GM06990 (cell line): ENCODE measurements around the gene SLC33A1.
"Not testable (repeated sequence)": the region's sequence is repeated elsewhere in the genome, so short reads cannot be mapped to it uniquely, and the experiment has no call there.

ENCODE experiments used
- DNase-seq: peaks from one replicate; pipeline ENCODE4 v3.0.0-alpha.2; 2011; ENCODE audit not compliant: insufficient read length; ENCODE audit errors: extremely low read depth
- H3K27me3 ChIP-seq: replicated peaks from 2 replicates; pipeline ENCODE4 v1.6.0; 2011; ENCODE audit warnings: low read length; ENCODE audit not compliant: control insufficient read depth, insufficient read depth
- H3K36me3 ChIP-seq: 2 replicates; pipeline ENCODE4 v1.5.1; 2011; ENCODE audit warnings: low read length; ENCODE audit not compliant: control insufficient read depth, insufficient read depth
- H3K4me3 ChIP-seq: replicated peaks from 2 replicates; pipeline ENCODE4 v1.5.1; 2011; ENCODE audit warnings: low read depth, mild to moderate bottlenecking, control low read depth, low read length
- TF ChIP-seq, protein P1 (sequence below): IDR thresholded peaks from 2 replicates; pipeline ENCODE4 v1.5.1; 2011; ENCODE audit warnings: low read length, control low read depth, mild to moderate bottlenecking, inconsistent platforms; ENCODE audit not compliant: insufficient read depth, poor library complexity, severe bottlenecking

Gene SLC33A1

DNA sequence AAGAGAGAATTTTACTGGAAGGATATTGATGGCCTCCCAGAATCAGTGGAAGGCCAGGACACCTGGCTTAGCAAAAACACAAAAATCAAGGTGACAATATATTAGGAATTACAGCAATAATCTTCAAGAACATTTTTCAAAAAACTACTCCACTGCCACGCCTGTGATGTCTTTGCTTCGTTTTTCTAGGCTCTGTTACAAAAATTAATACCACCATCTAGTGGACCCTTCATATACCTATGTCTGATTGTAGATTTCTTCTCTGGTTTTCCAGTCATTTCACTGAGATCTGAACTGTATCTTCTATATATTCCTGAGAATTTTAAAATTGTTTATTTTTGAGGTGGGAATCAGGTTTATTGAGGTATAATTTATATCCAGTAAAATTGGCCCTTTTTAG is 5.6 kb upstream of the SLC33A1 start:
- DNase-seq, result no peak
- no peaks in the 10 kb centered on the region for H3K27me3 ChIP-seq
- no peak overlapping the region for H3K4me3 ChIP-seq
- H3K36me3 ChIP-seq, result no peaks in the 10 kb centered on the region
- TF ChIP-seq, protein P1, sequence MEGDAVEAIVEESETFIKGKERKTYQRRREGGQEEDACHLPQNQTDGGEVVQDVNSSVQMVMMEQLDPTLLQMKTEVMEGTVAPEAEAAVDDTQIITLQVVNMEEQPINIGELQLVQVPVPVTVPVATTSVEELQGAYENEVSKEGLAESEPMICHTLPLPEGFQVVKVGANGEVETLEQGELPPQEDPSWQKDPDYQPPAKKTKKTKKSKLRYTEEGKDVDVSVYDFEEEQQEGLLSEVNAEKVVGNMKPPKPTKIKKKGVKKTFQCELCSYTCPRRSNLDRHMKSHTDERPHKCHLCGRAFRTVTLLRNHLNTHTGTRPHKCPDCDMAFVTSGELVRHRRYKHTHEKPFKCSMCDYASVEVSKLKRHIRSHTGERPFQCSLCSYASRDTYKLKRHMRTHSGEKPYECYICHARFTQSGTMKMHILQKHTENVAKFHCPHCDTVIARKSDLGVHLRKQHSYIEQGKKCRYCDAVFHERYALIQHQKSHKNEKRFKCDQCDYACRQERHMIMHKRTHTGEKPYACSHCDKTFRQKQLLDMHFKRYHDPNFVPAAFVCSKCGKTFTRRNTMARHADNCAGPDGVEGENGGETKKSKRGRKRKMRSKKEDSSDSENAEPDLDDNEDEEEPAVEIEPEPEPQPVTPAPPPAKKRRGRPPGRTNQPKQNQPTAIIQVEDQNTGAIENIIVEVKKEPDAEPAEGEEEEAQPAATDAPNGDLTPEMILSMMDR, result peak; percentile 28

DNA sequence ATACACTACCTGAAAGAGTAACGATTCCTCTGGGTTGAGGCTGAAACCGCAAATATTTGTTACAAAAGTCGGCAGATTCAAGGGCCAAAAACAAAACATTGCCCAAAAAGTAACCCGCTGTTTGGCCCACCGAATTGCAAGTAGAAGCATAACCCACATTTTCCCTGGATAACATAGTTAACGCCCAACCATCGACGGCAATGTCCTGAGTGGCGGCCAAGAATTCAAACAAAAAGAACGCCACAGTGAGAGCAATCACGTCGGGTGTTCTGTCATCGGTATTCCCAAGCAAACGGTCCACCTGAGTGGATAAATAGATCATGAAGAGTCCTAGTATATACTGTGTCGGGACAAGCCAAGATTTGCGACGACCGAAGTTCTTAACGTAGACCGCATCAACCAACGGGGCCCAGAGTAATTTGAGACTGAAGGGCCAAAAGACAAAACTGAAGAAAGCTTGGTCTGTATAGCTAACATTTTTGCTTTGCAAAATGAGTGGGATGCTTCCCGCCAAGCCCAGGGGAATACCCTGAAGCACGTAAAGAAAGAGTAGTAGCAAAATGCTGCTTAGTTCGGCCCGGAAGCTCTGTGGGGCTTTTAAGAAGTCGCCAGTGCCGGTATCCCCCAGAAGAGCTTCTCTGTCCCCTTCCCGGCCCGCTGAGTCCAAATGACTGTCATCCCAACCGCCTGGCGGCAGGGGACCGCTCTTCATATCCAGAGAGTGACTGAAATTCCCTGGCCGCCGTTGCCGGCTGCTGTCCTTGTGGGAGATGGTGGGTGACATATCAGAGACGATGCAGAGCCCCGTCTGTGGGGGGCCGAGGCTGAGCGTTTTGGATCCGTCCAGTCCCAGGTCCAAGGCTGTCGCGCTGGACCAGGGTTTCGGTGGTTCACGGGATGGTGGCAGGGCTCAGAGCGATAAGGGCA is 750 bp downstream of the SLC33A1 start:
- H3K4me3 ChIP-seq, result peak overlapping the region; percentile 83
- TF ChIP-seq, protein P1, result no peak
- no peaks in the 10 kb centered on the region for H3K27me3 ChIP-seq
- H3K36me3 ChIP-seq, result no peaks in the 10 kb centered on the region; the same call in 1 of the 2 replicates
- no peak for DNase-seq

GRCh38 chr3:155852341-155852740 is 1.9 kb downstream of the SLC33A1 start:
- Histone ChIP-seq H3K27me3 (no peaks in the 10 kb centered on the region), H3K4me3 (peak overlapping the region; percentile 83), H3K36me3 (no peaks in the 10 kb centered on the region; the same call in 1 of the 2 replicates)
- TF ChIP-seq, protein P1, result no peak
- DNase-seq, result no peak

DNA sequence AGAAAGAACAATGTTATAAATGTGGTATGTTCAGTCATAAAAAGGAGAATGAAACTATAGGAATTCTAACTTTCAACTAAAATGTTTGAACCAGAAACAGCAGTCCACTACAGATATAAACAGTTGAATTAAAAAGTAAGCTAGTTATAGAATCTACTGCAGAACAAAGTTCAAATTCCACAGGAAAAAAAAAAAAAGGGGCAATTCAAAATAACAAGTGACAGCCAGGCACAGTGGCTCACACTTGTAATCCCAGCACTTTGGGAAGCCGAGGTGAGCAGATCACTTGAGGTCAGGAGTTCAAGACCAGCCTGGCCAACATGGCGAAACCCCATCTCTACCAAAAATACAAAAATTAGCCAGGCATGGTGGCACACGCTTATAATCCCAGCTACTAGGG is 4.8 kb downstream of the SLC33A1 start:
- DNase-seq, H3K36me3 ChIP-seq, H3K4me3 ChIP-seq, H3K27me3 ChIP-seq: not testable (repeated sequence)

- H3K4me3 ChIP-seq, result no peak overlapping the region
- no peaks in the 10 kb centered on the region for H3K27me3 ChIP-seq
- no peak for DNase-seq
- TF ChIP-seq, protein P1, result no peak
- no peaks in the 10 kb centered on the region; the same call in 1 of the 2 replicates for H3K36me3 ChIP-seq
Measured at GRCh38 chr3:155847993-155848392, 6.2 kb downstream of the SLC33A1 start.

GRCh38 chr3:155846119-155846518 is 8.1 kb downstream of the SLC33A1 start:
- no peak for DNase-seq
- H3K4me3 ChIP-seq, result no peak overlapping the region
- TF ChIP-seq, protein P1, result no peak
- no peaks in the 10 kb centered on the region; the same call in 1 of the 2 replicates for H3K36me3 ChIP-seq
- no peaks in the 10 kb centered on the region for H3K27me3 ChIP-seq
